GM19463 (cell line): ENCODE results near the gene FAM20C.

ENCODE experiments used
- ATAC-seq: cut with Tn5 transposase; IDR thresholded peaks from one replicate; pipeline ENCODE4 v1.9.1; 2021; ENCODE audit warnings: mild to moderate bottlenecking, moderate library complexity; ENCODE audit not compliant: unreplicated experiment

Gene FAM20C

GRCh38 chr7:265998-266850 lies 73.9 kb downstream of the FAM20C start:
- ATAC-seq: no peak

- ATAC-seq: no peak
These were observed 74.8 kb downstream of the FAM20C start for GRCh38 chr7:266851-267840.

GRCh38 chr7:268991-269390 lies 76.6 kb downstream of the FAM20C start:
- ATAC-seq: no peak

- ATAC-seq: no peak
These were observed 77.3 kb downstream of the FAM20C start for GRCh38 chr7:269721-270120.

- ATAC-seq: no peak
These were observed 78.1 kb downstream of the FAM20C start for GRCh38 chr7:270351-270983.

GRCh38 chr7:271266-272107 lies 79.1 kb downstream of the FAM20C start:
- ATAC-seq: no peak

GRCh38 chr7:272108-272615 lies 79.8 kb downstream of the FAM20C start:
- no peak for ATAC-seq

GRCh38 chr7:272631-273030 lies 80.3 kb downstream of the FAM20C start:
- no peak for ATAC-seq

- no peak for ATAC-seq
These were observed 81.0 kb downstream of the FAM20C start for GRCh38 chr7:273327-273726.

- ATAC-seq: no peak
These were observed 81.9 kb downstream of the FAM20C start for GRCh38 chr7:274266-274665.

- ATAC-seq: no peak
These were observed 84.0 kb downstream of the FAM20C start for GRCh38 chr7:276230-276835.

GRCh38 chr7:277228-277627 lies 84.9 kb downstream of the FAM20C start:
- ATAC-seq: no peak

GRCh38 chr7:278081-278480 lies 85.7 kb downstream of the FAM20C start:
- ATAC-seq: no peak

- ATAC-seq: no peak
These were observed 87.5 kb downstream of the FAM20C start for GRCh38 chr7:279821-280220.

GRCh38 chr7:280461-280860 lies 88.1 kb downstream of the FAM20C start:
- no peak for ATAC-seq

GRCh38 chr7:281637-282036 lies 89.3 kb downstream of the FAM20C start:
- ATAC-seq: no peak

- no peak for ATAC-seq
These were observed 90.2 kb downstream of the FAM20C start for GRCh38 chr7:282621-283020.

- ATAC-seq: no peak
These were observed 92.7 kb downstream of the FAM20C start for GRCh38 chr7:284762-285722.

- ATAC-seq: no peak
These were observed 93.4 kb downstream of the FAM20C start for GRCh38 chr7:285731-286130.
